Ovary (tissue), 3 donors: ENCODE data around the gene PIK3R1.

Experiments used
- CTCF ChIP-seq, 3 donors: fragments of 450-650 bp in 2 of 3; fragments of 200-600 bp in 1 of 3; IDR thresholded peaks; one replicate each; pipeline versions ENCODE4 v1.5.1 to v1.8.0; 2016 to 2022; ENCODE audit warnings: antibody characterized with exemption in 3 of 3, mild to moderate bottlenecking in 1 of 3
- EP300 ChIP-seq: sonication (generic); formaldehyde crosslinking; IDR thresholded peaks from one replicate; pipeline ENCODE4 v1.6.1; 2017; ENCODE audit warnings: antibody characterized with exemption
- POLR2A ChIP-seq: fragments of 450-650 bp; IDR thresholded peaks from one replicate; pipeline ENCODE4 v1.6.1; 2017; ENCODE audit warnings: antibody characterized with exemption, mild to moderate bottlenecking, moderate library complexity
- donor health status: DM: no; HTN: no; CAD: no.

- TF ChIP-seq CTCF (IDR thresholded peaks at IDR 0.05) (no peak), POLR2A (no peak), EP300 (no peak)
These were observed 82.9 kb downstream of the PIK3R1 start for GRCh38 chr5:68298479-68298878.
